PFSK-1 (cell line): Measurements from ENCODE around the gene LIX1.

ENCODE experiments used
- FOXP2 ChIP-seq: optimal IDR thresholded peaks from 2 replicates; pipeline ENCODE3; 2011; ENCODE audit warnings: borderline replicate concordance, control low read depth, inconsistent platforms; ENCODE audit not compliant: insufficient read depth; ENCODE audit errors: extremely low read length, extremely low read depth
- POLR2AphosphoS5 ChIP-seq: IDR thresholded peaks from 2 replicates; pipeline ENCODE4 v1.6.1; 2012; ENCODE audit warnings: low read depth, mild to moderate bottlenecking, control low read depth, low read length, moderate library complexity
- REST ChIP-seq, 2 experiments: IDR thresholded peaks; 2 replicates each; pipeline versions ENCODE4 v1.6.1 to v1.8.0; 2011 to 2012; ENCODE audit warnings: low read depth in 2 of 2, low read length in 2 of 2, control low read depth in 1 of 2, inconsistent platforms in 1 of 2, mild to moderate bottlenecking in 1 of 2, moderate library complexity in 1 of 2; ENCODE audit not compliant: insufficient read depth in 1 of 2
- SIN3A ChIP-seq: IDR thresholded peaks from 2 replicates; pipeline ENCODE4 v1.6.1; 2012; ENCODE audit warnings: mild to moderate bottlenecking, low read length, moderate library complexity, borderline replicate concordance; ENCODE audit not compliant: insufficient read depth
- TAF1 ChIP-seq: IDR thresholded peaks from 2 replicates; pipeline ENCODE4 v1.6.1; 2012; ENCODE audit warnings: low read length, control low read depth, borderline replicate concordance; ENCODE audit not compliant: insufficient read depth

GRCh38 chr5:97049175-97049574 lies 93.2 kb downstream of the LIX1 start:
- TF ChIP-seq SIN3A (no peak), TAF1 (no peak), REST (IDR thresholded peaks at IDR 0.05; ENCODE audit: insufficient read depth in 1 of 2, low read depth in 2 of 2, low read length in 2 of 2) (no peak), POLR2AphosphoS5 (no peak), FOXP2 (no peak)
